Left kidney (tissue), 2 donors: ENCODE results near the gene TLN1. TPM values are rescaled to one million over a fixed set of nuclear protein-coding genes. Genes with fewer than 3 reads are reported as not detected.

Source experiments
- DNase-seq: peaks from one replicate; pipeline ENCODE4 v3.0.0-alpha.2; 2013
- polyA plus RNA-seq: library from polyadenylated mRNA; unstranded; fragments of 120-200 nt; gene quantifications from one replicate; pipeline ENCODE4 v1.2.1, GENCODE V29; 2013; ENCODE audit not compliant: insufficient read length

The TLN1 gene
- polyA plus RNA-seq, 1 donor: 156 TPM

GRCh38 chr9:35705836-35706430 is 26.1 kb downstream of the TLN1 start:
- DNase-seq: no peak

- no peak for DNase-seq
These were observed 26.6 kb downstream of the TLN1 start for GRCh38 chr9:35705372-35705771.

- DNase-seq: no peak
These were observed 27.9 kb downstream of the TLN1 start for GRCh38 chr9:35703906-35704672.

GRCh38 chr9:35702696-35703095 is 29.3 kb downstream of the TLN1 start:
- no peak for DNase-seq

GRCh38 chr9:35700942-35701341 is 31.1 kb downstream of the TLN1 start:
- DNase-seq: no peak

- no peak for DNase-seq
These were observed 32.0 kb downstream of the TLN1 start for GRCh38 chr9:35700031-35700430.

GRCh38 chr9:35698231-35698630 is 33.8 kb downstream of the TLN1 start:
- no peak for DNase-seq

GRCh38 chr9:35697486-35697885 is 34.5 kb downstream of the TLN1 start:
- no peak for DNase-seq

GRCh38 chr9:35696520-35697215 is 35.3 kb downstream of the TLN1 start:
- no peak for DNase-seq

- DNase-seq: no peak
These were observed 36.0 kb downstream of the TLN1 start for GRCh38 chr9:35695943-35696401.

- no peak for DNase-seq
These were observed 40.2 kb downstream of the TLN1 start for GRCh38 chr9:35691757-35692301.

GRCh38 chr9:35691334-35691650 is 40.7 kb downstream of the TLN1 start:
- no peak for DNase-seq

- no peak for DNase-seq
These were observed 41.2 kb downstream of the TLN1 start for GRCh38 chr9:35690614-35691333.

- no peak for DNase-seq
These were observed 41.7 kb downstream of the TLN1 start for GRCh38 chr9:35690294-35690613.

- DNase-seq: no peak
These were observed 42.3 kb downstream of the TLN1 start, which contains the start of gene TPM2 for GRCh38 chr9:35689542-35690293. TSS of gene TPM2 (minus strand) at chr9:35689925. CDS start at chr9:35689817, 108 bp downstream.

GRCh38 chr9:35688558-35689541 is 43.1 kb downstream of the TLN1 start:
- no peak for DNase-seq

GRCh38 chr9:35687972-35688557 is 43.9 kb downstream of the TLN1 start:
- no peak for DNase-seq

- no peak for DNase-seq
These were observed 44.7 kb downstream of the TLN1 start for GRCh38 chr9:35687306-35687705.

- no peak for DNase-seq
These were observed 45.5 kb downstream of the TLN1 start for GRCh38 chr9:35686222-35687203.
